Heart right ventricle (tissue), 16 donors: ENCODE results near the gene HRH3. TPM values are rescaled to one million over a fixed set of nuclear protein-coding genes. Genes with fewer than 3 reads are reported as not detected.
A peak's percentile ranks its signal among the peaks of the same experiment; 100 is the strongest.

Source experiments
- ATAC-seq, 8 donors: fragments of 200-7000 bp; cut with Tn5 transposase; one replicate each; pipeline ENCODE4 v1.9.1; 2020; ENCODE audit warnings: mild to moderate bottlenecking in 8 of 8, moderate library complexity in 8 of 8, moderate number of reproducible peaks in 1 of 8
- DNase-seq, 2 donors: peaks; one replicate each; pipeline ENCODE4 v3.0.0-alpha.2; 2020
- H3K27ac ChIP-seq, 10 donors: fragments of 200-600 bp; sonication (generic) in 2 of 10; one replicate each; pipeline versions ENCODE4 v1.5.0 to v1.8.0; 2020 to 2022; ENCODE audit warnings: mild to moderate bottlenecking in 3 of 10
- H3K27me3 ChIP-seq, 7 donors: fragments of 200-600 bp; one replicate each; pipeline ENCODE4 v1.8.0; 2021 to 2022; ENCODE audit warnings: mild to moderate bottlenecking in 2 of 7
- H3K36me3 ChIP-seq, 9 donors: fragments of 200-600 bp; sonication (generic) in 1 of 9; one replicate each; pipeline versions ENCODE4 v1.5.0 to v1.8.0; 2020 to 2022; ENCODE audit warnings: mild to moderate bottlenecking in 2 of 9
- H3K4me1 ChIP-seq, 9 donors: fragments of 200-600 bp; sonication (generic) in 1 of 9; one replicate each; pipeline versions ENCODE4 v1.5.0 to v1.8.0; 2020 to 2022; ENCODE audit warnings: mild to moderate bottlenecking in 4 of 9
- H3K4me3 ChIP-seq, 10 donors: fragments of 200-600 bp; sonication (generic) in 2 of 10; one replicate each; pipeline versions ENCODE4 v1.5.0 to v1.8.0; 2020 to 2022; ENCODE audit warnings: mild to moderate bottlenecking in 7 of 10, moderate library complexity in 2 of 10
- H3K9me3 ChIP-seq, 11 donors: fragments of 200-600 bp in 10 of 11; sonication (generic) in 2 of 11; one replicate each; pipeline versions ENCODE4 v1.5.0 to v1.8.0; 2013 to 2022; ENCODE audit warnings: mild to moderate bottlenecking in 2 of 11, control low read depth in 1 of 11, moderate library complexity in 1 of 11
- CTCF ChIP-seq, 9 donors: fragments of 200-600 bp; sonication (generic) in 2 of 9; IDR thresholded peaks; one replicate each; pipeline versions ENCODE4 v1.5.0 to v1.8.0; 2021 to 2022; ENCODE audit warnings: antibody characterized with exemption in 9 of 9, mild to moderate bottlenecking in 5 of 9, moderate library complexity in 1 of 9
- WGBS, 2 donors: extraction: QIAGEN DNeasy Blood & Tissue Kit; methylation state at CpG; one replicate each; pipeline ENCODE4 v1.1.7; 2013; ENCODE audit warnings: inconsistent platforms in 1 of 2; 5-methylcytosine and 5-hydroxymethylcytosine counted together
- intact Hi-C, 10 donors: fragments of 100-400 bp; cut with DNase I; formaldehyde crosslinking; loops; one replicate each; pipeline versions ENCODE4 v1.11.1 to v1.14.2; 2022
- polyA plus RNA-seq, 2 donors: library from polyadenylated mRNA; stranded (reverse); fragments of 200-250 nt; gene quantifications; one replicate each; pipeline ENCODE4 v1.2.3, GENCODE V29; 2013
- total RNA-seq, 10 donors: library from RNA; stranded (reverse); fragmentation: NEBNext Ultra II Directional in 3 of 10; extraction: Animal tissue kit (Norgen Biotek cat#: 25700) in 3 of 10; gene quantifications; one replicate each; pipeline versions ENCODE4 v1.2.1 to v1.2.4, GENCODE V29; 2021 to 2023
- donor health status: Arrhythmogenic right ventricular cardiomyopathy.
- donor health status: ischemic (EF 13 %, LVEDD 7.1; RV severe dilation, severe dysfunction).
- donor health status: healthy with polysubstance abuse.
- donor health status: DM: no; HTN: yes; CAD: no.
- donor health status: DM: no; HTN: no; CAD: no.
- donor health status: ischemic (EF 25% LVEDD 6.9; RV normal size, moderate dysfunction).
- donor health status: ischemic (EF 25% LVEDD 5.7; RV mildly dilated, moderate dysfunction).
- donor health status: healthy.
- donor health status: DM: yes; HTN: yes; CAD: no.
- donor health status: Ischemic cardiomyopathy.
- donor health status: ischemic (EF 35%, LVEDD 5.7; RV mildly dilated, moderate dysfunction).
- donor health status: nonischemic (EF 11% LVEDD 7.7; RV severe dilation, severe dysfunction).
- donor health status: DM: yes; HTN: yes; CAD: no.
- donor health status: PGD.
- donor health status: ischemic (EF 29% LVEDD 5.4; RV normal size, mild dysfunction).
- donor health status: nonischemic (EF 23%, LVEDD 6.1; RV moderate dilation, normal function).

Gene HRH3
- total and polyA plus RNA-seq, 12 donors: not detected

- no peak for DNase-seq
- intact Hi-C loops: no loop called here
Measured at GRCh38 chr20:62170536-62170935, 49.5 kb downstream of the HRH3 start.

GRCh38 chr20:62168890-62169435 is 51.1 kb downstream of the HRH3 start:
- Histone ChIP-seq H3K4me3 (no peak overlapping the region), H3K36me3 (peaks cover 0 to 84% (median 17%) of the 10 kb centered on the region in 9 donors), H3K4me1 (peaks cover 0 to 16% (median 0%) of the 10 kb centered on the region in 9 donors), H3K27ac (no peak overlapping the region), H3K9me3 (no peaks in the 10 kb centered on the region), H3K27me3 (no peaks in the 10 kb centered on the region)
- intact Hi-C loops: no loop called here
- 96% methylated on average over 23 of the region's 23 CpGs for WGBS, 2 donors
- TF ChIP-seq CTCF (IDR thresholded peaks at IDR 0.05): no peak
- ATAC-seq (peak in 1 of 8 donors; percentile 20), DNase-seq (no peak)

More at GRCh38 chr20:62170536-62170935, 49.5 kb downstream of the HRH3 start:
- Histone ChIP-seq H3K27me3 (no peaks in the 10 kb centered on the region), H3K36me3 (peaks cover 0 to 84% (median 8%) of the 10 kb centered on the region in 9 donors), H3K9me3 (no peaks in the 10 kb centered on the region), H3K4me1 (peaks cover 0 to 16% (median 0%) of the 10 kb centered on the region in 9 donors), H3K4me3 (no peak overlapping the region), H3K27ac (peak overlapping the region in 2 of 10 donors; percentile 22 to 48)
- 94% methylated on average over 9 of the region's 9 CpGs for WGBS, 2 donors
- ATAC-seq: no peak
- no peak for TF ChIP-seq CTCF (IDR thresholded peaks at IDR 0.05)

GRCh38 chr20:62168061-62168460 is 52.0 kb downstream of the HRH3 start:
- intact Hi-C loops: no loop called here
- H3K36me3 ChIP-seq: peaks cover 0 to 84% (median 18%) of the 10 kb centered on the region in 9 donors
- H3K9me3 ChIP-seq: no peaks in the 10 kb centered on the region
- TF ChIP-seq CTCF (IDR thresholded peaks at IDR 0.05): no peak
- H3K4me1 ChIP-seq: peaks cover 0 to 16% (median 0%) of the 10 kb centered on the region in 9 donors
- ATAC-seq (no peak), DNase-seq (no peak)
- H3K27me3 ChIP-seq: no peaks in the 10 kb centered on the region
- no peak overlapping the region for H3K27ac ChIP-seq
- 88 to 94% methylated on average over 4 of the region's 4 CpGs for WGBS, 2 donors
- no peak overlapping the region for H3K4me3 ChIP-seq

DNA sequence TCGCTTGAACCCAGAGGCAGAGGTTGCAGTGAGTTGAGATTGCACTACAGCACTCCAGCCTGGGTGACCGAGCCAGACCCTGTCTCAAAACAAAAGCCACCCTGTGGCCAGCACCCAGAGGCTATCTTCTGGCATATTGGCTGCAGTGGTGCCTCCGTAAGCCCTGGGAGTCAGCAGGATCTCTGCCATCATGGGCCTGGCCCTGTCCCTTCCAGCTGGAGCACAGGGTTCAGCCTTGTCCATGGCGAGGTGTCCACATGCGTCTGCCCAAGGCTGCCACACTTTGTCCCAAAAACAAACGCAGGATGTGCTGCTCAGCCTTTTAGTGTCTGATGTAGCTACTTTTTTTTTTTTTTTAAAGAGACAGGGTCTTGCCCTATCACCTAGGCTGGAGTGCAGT is 52.6 kb downstream of the HRH3 start:
- ATAC-seq (peak in 1 of 8 donors; percentile 21), DNase-seq (no peak)
- no peak overlapping the region for H3K27ac ChIP-seq
- H3K27me3 ChIP-seq: no peaks in the 10 kb centered on the region
- no peaks in the 10 kb centered on the region for H3K9me3 ChIP-seq
- WGBS, 2 donors: 73% methylated on average over 6 of the region's 6 CpGs
- peaks cover 0 to 84% (median 18%) of the 10 kb centered on the region in 9 donors for H3K36me3 ChIP-seq
- TF ChIP-seq CTCF (IDR thresholded peaks at IDR 0.05): no peak
- intact Hi-C loops: no loop called here
- peaks cover 0 to 16% (median 0%) of the 10 kb centered on the region in 9 donors for H3K4me1 ChIP-seq
- no peak overlapping the region for H3K4me3 ChIP-seq
